ENCODE results near the gene TAF3. TPM values are rescaled to one million over a fixed set of nuclear protein-coding genes. Genes with fewer than 3 reads are reported as not detected.

Gene TAF3
- total RNA-seq, 1 donor from 2014 or later, result 4.8 TPM

DNA sequence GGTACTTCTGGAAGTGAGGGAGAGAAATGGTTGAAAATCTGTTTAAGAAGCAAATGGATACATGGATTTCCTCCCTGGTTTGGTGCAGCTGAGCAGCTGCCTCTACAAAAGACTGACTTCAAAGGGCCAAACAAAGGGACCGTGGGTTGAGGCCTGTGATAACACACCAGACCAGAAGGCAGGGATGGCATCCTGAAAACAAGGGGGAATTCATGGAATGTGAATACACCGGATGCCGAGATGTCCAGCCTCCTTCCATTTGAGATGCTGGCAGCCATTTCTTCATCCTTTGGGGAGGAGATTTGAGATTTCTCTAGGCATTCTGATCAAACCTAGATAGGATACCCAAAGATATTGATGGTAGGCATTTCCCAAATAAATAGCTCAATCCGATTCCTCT lies 36.9 kb downstream of the TAF3 start:
- no peak overlapping the region for H3K4me3 ChIP-seq (ENCODE audit: low read depth, low read length)
- no peak for DNase-seq (ENCODE audit: low read depth)
- TF ChIP-seq, protein P1, sequence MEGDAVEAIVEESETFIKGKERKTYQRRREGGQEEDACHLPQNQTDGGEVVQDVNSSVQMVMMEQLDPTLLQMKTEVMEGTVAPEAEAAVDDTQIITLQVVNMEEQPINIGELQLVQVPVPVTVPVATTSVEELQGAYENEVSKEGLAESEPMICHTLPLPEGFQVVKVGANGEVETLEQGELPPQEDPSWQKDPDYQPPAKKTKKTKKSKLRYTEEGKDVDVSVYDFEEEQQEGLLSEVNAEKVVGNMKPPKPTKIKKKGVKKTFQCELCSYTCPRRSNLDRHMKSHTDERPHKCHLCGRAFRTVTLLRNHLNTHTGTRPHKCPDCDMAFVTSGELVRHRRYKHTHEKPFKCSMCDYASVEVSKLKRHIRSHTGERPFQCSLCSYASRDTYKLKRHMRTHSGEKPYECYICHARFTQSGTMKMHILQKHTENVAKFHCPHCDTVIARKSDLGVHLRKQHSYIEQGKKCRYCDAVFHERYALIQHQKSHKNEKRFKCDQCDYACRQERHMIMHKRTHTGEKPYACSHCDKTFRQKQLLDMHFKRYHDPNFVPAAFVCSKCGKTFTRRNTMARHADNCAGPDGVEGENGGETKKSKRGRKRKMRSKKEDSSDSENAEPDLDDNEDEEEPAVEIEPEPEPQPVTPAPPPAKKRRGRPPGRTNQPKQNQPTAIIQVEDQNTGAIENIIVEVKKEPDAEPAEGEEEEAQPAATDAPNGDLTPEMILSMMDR (conservative IDR thresholded peaks at IDR 0.05; ENCODE audit: low read depth, low read length), result no peak

DNA sequence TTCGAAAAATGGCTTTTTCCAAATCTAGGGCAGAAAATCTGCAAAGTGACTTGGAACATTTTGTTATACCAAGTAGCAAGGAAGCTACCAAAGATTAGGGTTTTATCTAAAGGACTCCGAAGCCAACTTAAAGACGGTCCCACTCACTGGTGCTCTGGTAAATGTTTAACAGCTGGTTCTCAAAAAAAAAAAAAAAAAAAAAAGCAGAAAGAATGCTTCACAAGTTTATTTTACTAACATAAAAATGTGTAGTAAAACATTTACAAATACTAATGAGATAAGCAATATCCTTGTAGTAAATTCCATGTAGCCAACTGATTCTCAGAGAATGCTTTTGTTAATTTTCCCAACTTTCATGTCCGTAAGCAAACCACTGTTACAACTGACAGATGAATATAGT lies 38.4 kb downstream of the TAF3 start:
- no peak for DNase-seq (ENCODE audit: low read depth)
- TF ChIP-seq, protein P1 (conservative IDR thresholded peaks at IDR 0.05; ENCODE audit: low read depth, low read length), result no peak
- peak overlapping the region; percentile 33 for H3K4me3 ChIP-seq (ENCODE audit: low read depth, low read length)

DNA sequence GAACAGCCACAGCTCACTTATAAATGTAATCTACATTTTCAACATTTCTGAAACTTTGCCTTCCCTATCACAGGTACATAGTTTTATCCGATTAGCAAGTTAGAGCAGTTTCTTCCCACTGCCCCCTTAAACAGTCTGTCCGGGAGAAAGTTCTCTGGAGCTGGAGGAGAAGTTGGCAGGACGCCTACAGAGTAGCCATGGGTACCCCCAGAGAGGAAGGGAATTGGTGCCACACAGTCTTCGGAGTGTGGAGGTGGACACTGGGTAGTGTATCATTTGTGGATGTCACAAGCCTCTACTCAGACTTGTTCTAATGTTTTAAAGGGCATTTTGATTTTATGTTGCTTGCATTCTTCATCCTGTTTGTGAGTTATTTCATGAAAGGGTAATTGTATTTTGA lies 39.0 kb downstream of the TAF3 start:
- no peak for DNase-seq (ENCODE audit: low read depth)
- H3K4me3 ChIP-seq (ENCODE audit: low read depth, low read length), result peak overlapping the region; percentile 33
- TF ChIP-seq, protein P1 (conservative IDR thresholded peaks at IDR 0.05; ENCODE audit: low read depth, low read length), result no peak

DNA sequence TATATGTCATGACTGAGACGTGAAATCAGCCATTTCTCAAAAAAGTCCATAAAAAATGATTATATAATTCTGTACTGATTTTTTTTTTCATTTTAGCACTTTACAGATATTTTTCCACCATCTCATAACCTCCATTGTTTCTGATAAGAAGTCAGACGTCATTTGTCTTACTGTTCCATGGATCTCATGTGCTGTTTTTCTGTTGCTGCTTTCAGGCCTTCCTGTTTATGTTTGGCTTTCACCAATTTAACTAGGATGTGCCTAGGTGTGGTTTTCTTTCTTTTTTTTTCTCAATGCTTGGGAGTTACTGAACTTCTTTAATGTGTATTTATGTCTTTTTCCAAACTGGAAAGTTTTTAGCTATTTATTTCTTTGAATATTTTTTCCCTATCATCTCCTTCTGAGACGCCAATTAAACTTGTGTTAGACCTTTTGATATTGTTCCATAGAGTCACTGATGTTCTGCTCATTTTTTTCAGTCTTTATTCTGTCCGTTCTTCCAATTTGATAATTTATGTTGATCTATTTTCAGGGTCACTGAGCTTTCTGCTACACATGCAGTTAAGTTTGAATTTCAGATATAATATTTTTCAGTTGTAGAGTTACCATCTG lies 43.3 kb downstream of the TAF3 start:
- no peak for DNase-seq (ENCODE audit: low read depth)
- H3K4me3 ChIP-seq (ENCODE audit: low read depth, low read length), result no peak overlapping the region
- TF ChIP-seq, protein P1 (conservative IDR thresholded peaks at IDR 0.05; ENCODE audit: low read depth, low read length), result no peak

DNA sequence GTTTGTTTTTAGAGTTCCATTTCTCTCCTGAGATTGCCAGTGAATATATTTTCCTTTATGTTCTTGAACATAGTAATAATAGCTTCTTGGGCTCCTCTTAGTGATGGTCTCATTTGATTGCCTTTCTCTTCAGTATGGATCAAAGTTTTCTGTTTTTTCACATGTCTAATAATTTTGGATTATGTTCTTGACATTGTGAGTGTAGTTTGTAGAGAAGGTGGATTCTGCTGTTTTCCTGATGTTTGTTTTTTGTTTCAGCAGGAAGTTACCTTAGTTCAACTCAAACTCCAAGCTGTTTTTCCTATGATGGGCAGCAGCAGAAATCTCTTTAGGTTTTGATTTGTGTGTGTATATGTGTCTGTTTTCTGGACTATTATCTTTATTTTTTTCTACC lies 43.8 kb downstream of the TAF3 start:
- TF ChIP-seq, protein P1 (conservative IDR thresholded peaks at IDR 0.05; ENCODE audit: low read depth, low read length), result no peak

DNA sequence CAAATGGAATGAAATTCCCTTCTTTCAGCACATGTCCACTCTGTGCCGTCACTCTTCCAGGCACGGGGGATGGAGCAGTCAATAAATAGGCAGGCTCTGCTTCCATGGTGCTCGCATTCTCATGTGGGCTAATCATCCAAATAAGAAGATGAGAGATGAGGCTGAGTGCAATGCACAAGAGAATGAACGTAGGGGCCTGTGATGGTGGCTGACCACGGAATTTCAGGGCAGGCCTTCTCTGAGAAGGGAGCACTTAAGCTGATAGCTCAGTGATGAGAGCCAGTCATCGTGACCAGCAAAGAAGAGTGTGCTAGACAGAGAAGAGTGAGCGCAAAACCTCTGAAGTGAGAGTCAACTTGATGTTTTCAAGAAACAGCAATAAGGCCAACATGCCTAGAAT lies 47.9 kb downstream of the TAF3 start:
- no peak for DNase-seq (ENCODE audit: low read depth)
- TF ChIP-seq, protein P1 (conservative IDR thresholded peaks at IDR 0.05; ENCODE audit: low read depth, low read length), result no peak
- H3K4me3 ChIP-seq (ENCODE audit: low read depth, low read length), result no peak overlapping the region

More for the DNA sequence above, 43.8 kb downstream of the TAF3 start:
- no peak overlapping the region for H3K4me3 ChIP-seq (ENCODE audit: low read depth, low read length)
- no peak for DNase-seq (ENCODE audit: low read depth)

DNA sequence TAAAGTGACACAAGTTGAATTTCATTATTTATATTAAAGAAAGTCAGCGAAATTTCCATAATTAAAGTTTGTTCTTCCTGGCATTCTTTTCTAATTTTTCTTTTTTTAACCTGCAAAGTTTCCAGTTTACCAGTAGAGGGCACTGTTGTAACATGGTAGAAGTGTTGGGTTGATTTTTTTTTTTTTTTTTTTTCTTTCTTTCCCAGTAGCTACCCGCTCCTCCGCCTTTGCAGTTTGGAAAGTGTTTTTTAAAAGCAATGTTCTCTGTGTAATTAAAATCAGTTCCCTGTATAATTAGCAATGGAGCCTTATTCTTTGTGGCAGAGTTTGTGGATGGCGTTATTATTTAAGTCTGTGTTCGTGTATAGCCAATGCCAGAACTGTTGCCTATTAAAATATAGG lies 53.7 kb downstream of the TAF3 start:
- peak overlapping the region; percentile 53 for H3K4me3 ChIP-seq (ENCODE audit: low read depth, low read length)
- TF ChIP-seq, protein P1 (conservative IDR thresholded peaks at IDR 0.05; ENCODE audit: low read depth, low read length), result peak; percentile 73
- no peak for DNase-seq (ENCODE audit: low read depth)

All from epithelial cell of proximal tubule (primary cell).